NK-92 (cell line): Measurements from ENCODE around the gene LMO7.

Source experiments
- DNase-seq: peaks from one replicate; lab custom pipeline; 2025; ENCODE audit not compliant: unreplicated experiment; lab: John Stamatoyannopoulos, UW

Gene LMO7

DNA sequence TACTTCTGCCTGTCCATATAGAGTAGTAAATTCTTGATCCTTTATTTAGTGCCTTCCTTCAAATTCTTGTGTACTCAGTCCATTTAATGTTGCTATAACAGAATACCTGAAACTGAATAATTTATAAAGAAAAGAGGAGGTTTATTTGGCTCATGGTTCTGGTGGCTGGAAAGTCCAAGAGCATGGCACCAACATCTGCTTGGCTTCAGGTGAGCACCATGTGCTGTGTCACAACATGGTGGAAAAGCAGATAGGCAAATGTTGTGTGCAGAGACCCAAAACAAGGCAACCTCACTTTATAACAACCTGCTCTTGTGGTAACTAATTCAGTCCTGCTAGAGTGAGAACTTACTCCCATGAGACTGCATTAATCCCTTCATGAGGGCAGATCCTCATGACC, 195.3 kb downstream of the LMO7 start:
- DNase-seq = no peak

DNA sequence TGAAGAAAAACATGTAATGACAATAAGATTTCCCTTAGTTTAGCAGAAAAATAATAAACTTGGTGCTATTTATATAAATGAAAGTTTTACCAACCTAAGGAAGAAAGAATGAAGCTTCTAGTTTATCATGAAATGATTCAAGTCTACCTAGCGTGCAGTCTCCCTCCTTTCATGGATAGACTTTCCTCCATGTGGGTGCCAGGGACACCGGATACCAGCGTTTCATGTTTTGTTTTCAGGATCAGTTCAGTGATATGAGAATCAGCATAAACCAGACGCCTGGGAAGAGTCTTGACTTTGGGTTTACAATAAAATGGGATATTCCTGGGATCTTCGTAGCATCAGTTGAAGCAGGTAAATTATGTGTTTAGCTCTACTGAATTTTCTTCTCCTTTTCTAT, 196.7 kb downstream of the LMO7 start:
- DNase-seq = no peak

DNA sequence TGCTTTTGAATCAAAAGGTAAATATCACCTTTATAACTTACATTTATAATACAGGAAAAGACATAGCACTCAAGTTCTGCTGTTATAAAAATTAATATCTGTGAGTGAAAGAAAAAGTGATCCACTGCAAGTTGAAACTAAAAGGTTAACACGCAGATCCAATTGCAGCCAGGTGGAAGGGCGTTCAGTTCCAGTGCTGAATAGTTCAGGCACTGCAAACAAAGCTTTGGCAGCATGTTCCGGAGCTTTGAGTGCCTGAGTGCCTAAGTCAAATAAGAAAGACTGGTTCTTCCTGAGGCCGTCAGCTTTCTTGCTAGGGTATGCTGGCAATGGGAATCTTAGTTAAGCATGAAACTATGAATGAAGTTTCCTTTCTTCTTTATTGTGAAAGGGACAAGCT, 200.3 kb downstream of the LMO7 start:
- DNase-seq = no peak

DNA sequence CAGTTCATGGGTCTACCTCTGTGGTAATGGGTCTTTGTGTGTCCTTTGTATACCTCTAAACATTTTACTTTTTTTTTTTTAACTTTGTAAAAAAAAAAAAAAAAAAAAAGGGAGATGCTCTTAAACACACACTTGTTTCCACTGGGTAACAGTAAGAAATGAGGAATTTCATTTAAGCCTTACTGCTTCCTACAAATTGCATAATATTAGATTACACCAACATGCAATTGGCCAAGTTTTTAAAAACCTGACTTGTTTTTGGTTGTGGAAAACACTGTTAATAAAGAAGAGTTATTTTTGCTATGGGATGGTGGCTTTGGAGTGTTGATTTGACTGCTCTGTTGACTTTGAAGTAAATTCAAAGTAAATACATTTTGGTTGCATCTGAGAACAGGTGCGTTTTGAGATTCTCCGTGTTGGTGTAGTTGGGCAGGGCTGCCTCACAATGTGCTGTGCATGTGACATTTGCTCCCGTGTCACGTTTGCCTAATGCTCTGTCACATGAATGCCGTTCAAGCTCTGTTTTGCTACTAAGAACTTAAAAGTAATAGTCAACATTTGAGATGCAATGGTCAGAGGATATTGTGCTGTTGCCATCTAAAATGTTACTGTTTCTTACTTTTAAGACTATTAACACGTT, 202.4 kb downstream of the LMO7 start:
- no peak for DNase-seq

DNA sequence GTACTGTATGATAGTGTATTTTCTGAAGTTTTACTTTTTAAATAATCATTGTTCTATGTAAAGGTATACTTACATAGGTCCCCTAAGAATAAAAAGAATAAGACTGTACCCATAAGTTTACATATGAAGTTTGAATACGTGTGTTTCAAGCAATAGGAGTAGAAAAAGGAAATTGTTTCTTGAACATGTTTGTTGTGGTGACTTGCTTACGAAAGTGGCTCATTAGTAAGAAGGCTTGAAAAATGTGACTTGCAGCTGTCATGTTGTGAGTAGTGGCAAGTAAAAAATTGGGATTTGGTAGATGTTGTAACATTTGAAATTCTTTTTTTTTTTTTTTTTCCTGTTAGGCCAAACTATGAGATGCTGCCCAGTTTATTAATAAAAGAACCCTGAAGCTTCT, 203.3 kb downstream of the LMO7 start:
- DNase-seq = no peak

DNA sequence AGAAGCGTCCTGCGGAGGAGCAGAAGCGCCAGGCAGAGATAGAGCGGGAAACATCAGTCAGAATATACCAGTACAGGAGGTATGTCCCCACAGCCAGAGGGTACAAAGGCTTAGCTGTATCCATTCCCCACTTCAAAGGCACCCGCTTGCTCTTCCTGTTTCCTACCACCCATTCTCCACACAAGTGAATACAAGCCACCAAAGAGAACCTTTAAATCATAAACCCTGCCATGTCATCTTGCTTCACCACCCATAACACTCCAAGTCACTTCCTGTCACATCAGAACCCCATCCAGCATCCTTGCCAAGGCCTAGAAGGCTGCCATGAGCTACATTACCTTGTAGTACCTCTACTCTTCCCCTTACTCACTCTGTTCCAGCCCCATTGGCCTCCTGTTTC, 205.8 kb downstream of the LMO7 start:
- no peak for DNase-seq

DNA sequence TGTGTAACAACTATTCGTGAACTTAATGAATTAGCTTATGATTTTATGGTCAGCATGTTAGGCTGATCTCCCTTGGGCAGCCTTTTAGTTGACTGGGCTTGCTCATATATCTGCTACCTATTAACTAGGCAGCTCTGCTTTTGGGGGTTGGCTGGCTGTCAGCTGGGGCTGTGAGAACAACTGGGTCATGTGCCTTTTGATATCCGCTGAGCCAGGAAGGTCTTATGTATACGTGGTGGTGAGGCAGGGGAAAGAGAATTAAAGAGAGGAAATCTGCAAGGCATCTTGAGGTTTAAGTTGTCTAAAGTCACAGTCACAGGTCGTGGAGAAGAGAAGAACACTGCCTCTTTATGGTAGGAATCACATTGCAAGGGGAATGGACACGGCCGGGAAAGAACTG, 206.9 kb downstream of the LMO7 start:
- DNase-seq = no peak

DNA sequence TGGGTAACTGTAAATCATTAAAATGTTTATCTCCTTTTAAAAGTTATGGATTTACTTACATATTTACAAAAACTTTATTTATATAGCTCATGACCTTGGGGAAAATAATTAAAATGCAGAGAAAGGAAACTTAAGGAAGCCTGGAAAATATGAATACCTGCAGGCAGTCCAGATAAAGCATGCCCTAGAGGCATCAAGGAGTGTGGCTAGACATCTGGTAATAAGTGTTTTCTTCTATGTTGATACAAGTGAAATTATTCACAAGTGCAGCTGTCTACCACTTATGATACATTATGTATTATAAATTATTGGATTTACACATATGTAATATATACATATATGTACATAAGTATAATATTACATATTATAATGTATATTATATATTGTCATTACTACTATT, 207.9 kb downstream of the LMO7 start:
- DNase-seq = no peak

DNA sequence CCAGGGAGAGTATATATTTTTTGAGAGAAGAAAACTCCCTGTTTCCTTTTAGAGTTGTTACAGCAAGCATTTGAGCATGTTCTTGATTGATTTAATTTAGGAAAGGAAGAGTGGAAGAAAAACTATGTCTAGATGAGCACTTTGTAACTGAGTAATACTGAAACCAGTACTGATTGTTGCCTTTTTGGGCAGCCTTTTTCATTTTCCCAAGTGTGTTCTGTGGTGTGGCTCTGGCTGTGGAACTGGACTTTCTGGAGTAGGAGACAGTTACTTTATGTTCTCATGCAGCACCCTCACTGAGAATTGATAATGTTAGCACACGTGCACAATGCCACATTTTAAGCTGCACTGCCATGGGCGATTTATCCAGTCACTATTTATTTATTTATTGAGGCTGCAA, 211.5 kb downstream of the LMO7 start:
- DNase-seq = no peak

DNA sequence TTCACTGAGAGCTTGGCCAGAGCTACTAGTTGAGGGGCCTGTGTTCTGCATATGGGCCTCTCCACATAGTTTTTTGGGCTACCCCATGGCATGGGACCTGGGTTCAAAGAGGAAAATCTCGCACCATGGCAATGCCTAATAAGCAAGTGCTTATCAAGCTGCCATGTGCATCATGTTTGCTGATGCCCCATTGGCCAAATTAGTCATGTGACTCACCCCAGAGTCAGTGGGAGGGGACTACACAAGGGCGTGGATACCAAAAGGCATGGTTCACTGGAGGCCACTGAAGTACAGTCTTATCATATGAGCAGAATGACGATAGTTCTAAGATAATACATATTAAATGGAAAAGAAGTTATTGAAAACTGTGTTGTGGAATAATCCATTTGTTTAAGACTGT, 214.8 kb downstream of the LMO7 start:
- DNase-seq = no peak

DNA sequence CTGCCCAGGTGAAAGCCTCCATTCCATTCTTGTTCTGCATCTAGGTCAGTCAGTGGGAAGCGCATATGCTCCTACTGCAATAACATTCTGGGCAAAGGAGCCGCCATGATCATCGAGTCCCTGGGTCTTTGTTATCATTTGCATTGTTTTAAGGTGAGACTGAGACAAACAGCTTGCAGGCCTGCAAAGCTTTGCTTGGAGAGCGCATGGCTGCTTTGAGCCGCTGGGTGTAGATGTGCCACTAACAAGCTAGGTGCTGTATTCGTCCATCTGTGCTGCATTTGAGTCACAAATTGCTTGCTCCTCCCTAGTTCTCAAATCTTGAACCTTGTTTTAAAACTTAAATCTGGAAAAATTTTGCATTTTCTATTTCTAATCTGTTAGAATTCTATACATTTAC, 219.1 kb downstream of the LMO7 start:
- no peak for DNase-seq

DNA sequence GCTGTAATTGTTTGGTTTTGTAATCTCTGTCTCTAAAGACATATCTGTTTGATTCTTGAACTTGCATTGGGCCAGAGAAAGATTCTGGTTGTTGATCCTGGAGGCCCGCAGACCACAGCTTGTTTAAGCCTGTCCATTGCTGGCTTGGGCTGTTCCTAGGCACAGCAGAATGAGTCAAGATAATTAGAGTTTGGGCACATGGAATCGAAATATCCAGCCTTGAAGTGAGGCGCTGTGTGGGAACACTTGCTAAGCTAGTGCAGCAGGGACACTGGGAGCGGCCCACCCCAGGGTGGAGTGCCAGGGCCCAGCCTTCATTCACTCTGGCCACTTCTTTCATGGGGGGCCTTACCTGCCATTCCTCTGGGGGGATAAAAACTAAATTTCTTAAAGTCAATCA, 219.7 kb downstream of the LMO7 start:
- no peak for DNase-seq

DNA sequence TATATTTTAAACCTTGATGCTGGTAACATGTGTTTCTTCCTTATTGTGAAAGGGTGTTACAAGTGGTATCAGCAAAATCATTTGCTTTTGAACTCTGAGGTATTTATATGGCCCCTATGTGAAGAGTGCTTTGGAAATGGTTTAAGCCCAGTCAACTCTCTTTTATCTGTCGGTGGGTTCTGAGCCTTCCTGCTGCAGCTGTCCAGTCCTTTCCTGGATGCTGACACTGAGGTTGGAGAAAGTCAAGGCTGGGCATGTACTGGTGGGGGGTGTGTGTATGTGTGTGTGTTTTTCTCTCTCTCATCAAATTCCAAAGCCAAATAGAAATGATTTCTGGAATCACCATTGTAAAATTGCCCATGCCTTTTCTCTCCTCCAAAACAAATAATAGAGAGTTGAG, 221.2 kb downstream of the LMO7 start:
- DNase-seq = no peak

DNA sequence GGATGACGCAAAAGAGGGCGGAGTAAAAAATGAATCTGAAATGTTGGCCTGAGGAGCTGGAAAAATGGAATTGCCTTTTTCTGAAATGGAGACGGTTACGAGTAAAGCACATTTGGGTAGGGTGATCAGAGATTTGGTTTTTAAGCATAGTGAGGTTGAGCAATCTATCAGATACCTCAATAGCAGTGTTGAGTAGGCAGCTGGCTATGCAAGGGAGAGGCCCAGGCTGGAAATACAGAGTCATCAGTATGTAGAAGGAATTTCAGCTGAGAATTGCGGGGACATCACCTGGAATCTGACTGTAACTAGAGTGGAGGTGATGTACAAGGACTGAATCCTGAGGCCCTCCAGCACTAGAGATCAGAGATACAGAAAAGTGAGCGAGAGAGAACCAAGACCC, 224.8 kb downstream of the LMO7 start:
- DNase-seq = no peak

DNA sequence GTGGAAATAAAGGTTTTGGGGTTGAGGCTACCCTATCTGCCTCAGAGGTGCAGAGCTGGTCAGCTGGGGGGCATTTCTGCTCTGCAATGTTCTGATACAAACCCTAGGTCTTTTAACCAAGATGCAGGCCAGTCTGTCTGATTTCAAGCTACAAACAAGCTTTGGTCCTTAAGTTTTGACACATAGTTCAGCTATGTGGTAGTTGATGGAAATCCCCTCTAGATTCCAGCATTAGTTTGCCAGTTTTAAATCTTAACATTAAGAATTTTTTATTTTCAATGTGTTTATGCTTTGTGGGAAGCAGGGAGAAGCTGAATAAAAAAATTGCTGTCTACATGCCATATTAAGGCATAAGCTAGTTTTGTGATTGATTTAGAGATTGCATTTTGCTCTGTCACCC, 225.7 kb downstream of the LMO7 start:
- DNase-seq = no peak

DNA sequence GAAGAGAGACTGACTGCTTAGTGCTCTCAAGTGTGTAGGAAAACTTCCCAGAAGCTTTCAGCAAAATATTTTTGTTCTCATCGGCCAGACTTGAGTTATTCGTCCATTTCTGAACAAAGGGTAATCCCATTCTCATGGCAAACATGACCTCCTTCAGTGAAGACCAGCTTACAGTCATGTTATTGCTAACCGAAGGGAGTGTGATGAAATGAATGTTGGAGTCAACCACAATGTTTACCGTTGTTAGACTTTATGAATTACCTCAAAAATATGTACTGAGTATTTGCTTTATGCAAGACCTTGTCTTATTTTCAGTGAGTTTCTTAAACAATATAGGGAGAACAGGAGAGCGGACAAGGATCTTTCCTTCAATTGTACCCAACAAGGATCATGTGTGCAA, 228.6 kb downstream of the LMO7 start:
- no peak for DNase-seq

DNA sequence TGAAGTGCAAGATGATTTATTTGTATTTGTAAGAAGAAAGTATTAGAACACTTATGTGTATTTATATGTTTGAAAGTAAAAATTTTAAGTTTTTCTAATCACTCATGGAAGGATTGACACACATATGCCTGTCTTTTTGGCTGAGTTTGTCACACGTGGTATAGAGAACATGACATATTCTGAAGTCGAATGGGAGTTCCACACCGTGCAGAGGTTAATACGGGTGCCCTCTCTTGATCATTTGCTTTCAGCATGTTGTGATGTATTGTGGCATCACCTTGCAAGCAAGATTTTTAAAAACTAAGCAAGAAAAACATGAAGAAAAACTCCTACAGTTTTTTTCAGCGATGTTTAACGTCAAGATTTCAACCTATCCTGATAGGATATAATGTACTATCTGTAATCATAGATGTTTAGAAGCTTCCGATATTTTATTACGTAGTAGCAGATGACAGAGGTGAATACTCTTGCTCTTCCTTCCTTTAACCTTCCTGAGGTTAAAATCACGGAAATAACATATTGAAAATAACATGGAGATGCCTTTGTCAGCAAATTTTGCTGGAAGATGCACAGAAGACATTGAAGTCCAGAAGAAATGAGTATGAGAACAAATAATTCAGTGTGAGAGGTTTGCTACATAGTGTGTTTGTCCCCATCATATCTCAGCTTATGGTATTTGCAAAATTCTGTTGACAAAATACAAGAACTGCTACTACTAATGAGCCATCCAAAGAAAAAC, 231.4 kb downstream of the LMO7 start:
- DNase-seq = no peak

DNA sequence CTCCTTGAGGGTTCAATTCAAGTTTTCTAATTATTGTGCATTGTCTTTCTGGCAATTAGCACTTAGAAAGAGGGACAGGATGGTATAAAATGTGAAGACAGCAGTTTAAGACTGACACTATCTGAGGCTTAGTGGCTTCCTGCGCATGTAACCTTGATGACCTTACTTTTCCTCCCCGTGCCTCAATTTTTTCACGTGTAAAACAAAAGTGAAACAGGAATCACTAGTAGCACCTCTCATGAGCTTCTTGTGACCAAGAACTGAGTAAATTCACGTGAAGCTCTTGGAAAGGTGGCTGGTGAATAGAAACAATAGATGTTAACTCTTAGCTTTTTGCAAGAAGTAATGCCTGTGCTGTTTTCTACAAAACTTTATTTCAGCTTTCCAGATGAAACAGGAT, 233.9 kb downstream of the LMO7 start:
- DNase-seq = no peak

DNA sequence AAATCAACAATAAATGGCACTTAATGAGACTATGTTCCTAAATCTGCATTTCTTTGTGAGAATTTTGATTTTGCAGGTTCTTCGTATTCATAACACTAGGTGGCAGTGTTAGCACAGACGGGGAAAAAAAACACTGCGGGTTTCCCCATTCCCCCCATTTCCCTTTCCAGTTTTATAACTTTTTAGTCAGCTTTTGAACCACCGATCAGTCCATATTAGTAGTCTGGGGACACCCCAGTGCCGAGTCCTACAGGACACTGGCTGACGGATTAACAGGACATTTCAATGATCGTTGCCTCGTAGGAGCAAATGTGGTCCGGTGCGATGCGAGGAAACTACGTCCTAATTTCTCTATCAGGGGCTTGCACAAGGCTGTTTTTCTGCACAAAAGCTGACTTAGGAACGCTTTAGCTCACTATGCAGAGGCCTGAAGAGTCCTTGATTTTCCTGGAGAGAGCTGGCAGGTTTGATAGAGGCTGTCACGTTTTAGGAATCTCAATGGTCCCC, 234.3 kb downstream of the LMO7 start:
- no peak for DNase-seq

DNA sequence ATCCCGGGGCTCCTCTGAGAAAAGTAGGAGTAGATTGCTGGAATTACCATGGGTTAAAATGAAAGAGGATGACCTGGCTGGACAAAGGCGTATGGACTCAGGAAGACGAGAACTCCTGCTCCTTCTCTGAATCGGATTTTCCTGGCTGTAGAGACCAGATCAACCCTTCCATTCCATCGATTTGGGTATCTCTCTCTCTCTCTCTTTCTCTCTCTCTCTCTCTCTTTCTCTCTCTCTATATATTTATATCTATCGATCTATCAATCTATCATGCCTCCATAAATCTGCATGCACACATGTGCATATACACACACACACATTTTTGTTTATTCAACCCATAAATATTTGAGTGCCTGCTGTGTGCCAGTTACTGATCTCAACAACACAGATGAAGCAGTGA, 234.9 kb downstream of the LMO7 start:
- DNase-seq = no peak

DNA sequence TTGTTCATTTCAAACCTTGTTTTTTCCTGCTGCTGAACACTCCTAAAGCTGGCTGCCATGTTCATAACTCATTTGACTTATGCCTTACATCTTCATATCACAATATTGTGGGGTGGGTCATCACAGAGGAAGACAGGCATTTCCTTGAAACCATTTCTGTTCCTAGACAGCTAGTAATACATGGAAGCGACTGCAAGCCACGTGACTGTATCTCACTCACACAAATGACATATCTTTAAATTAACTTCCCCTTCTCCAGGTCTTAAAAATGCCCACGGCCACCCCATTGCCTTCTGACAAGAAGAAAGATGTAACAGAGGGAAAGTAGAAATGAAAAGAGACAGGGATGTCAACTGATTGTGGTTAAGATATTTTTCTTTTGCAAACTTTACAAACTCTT, 236.8 kb downstream of the LMO7 start:
- DNase-seq = no peak

DNA sequence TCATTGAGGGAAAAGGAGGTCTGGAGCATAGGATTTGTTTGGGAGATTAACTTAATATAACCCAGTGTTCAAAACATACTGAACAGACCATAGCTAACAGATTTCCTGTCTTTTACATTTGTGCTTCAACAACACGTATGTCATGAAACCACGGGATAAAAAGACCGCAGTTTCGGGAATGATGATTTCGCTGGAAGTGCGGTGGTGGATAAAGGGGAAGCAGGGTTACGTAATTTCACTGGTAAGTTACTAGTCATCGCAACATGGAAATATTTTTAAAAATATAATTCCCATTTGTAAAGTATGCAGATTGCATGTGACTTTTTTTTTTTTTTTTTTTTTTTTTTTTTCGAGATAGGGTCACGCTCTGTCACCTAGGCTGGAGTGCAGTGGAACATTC, 237.4 kb downstream of the LMO7 start:
- DNase-seq = no peak

DNA sequence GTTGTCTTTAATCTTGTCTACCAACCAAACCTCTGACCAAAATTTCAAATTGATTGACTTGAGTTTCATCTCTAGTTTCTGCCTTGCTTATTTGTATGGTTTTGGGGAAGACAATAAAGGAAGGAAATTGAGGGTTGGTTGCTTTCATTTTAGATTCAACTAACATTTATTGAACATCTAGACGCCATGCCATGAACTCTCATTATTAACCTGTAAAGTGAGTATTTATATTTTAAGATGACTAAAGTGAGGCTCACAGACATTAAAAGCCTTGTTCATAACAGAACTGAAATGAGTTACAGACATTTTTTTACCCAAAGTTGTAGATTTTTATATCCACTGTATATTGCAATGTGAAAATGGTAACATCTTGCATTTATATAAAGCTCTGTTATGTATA, 239.3 kb downstream of the LMO7 start:
- no peak for DNase-seq
